GM21529 (cell line): ENCODE data around the gene ZNF217.
"Not testable (repeated sequence)": the region's sequence is repeated elsewhere in the genome, so short reads cannot be mapped to it uniquely, and the experiment has no call there.

Source experiments
- ATAC-seq: cut with Tn5 transposase; IDR thresholded peaks from one replicate; pipeline ENCODE4 v1.9.1; 2021; ENCODE audit not compliant: unreplicated experiment

ZNF217 gene

GRCh38 chr20:53534037-53534436, 59.6 kb downstream of the ZNF217 start:
- ATAC-seq = no peak

GRCh38 chr20:53533500-53533899, 60.1 kb downstream of the ZNF217 start:
- no peak for ATAC-seq

GRCh38 chr20:53532654-53533312, 60.9 kb downstream of the ZNF217 start:
- ATAC-seq = not testable (repeated sequence)

- ATAC-seq = no peak
These were observed 63.2 kb downstream of the ZNF217 start for GRCh38 chr20:53530440-53530839.

GRCh38 chr20:53529658-53530057, 64.0 kb downstream of the ZNF217 start:
- ATAC-seq = no peak

GRCh38 chr20:53527196-53527595, 66.4 kb downstream of the ZNF217 start:
- ATAC-seq = no peak

- ATAC-seq = no peak
These were observed 68.9 kb downstream of the ZNF217 start for GRCh38 chr20:53524589-53525312.

GRCh38 chr20:53523615-53524014, 70.0 kb downstream of the ZNF217 start:
- ATAC-seq = not testable (repeated sequence)

- ATAC-seq = no peak
These were observed 70.9 kb downstream of the ZNF217 start for GRCh38 chr20:53522696-53523095.

GRCh38 chr20:53522026-53522425, 71.6 kb downstream of the ZNF217 start:
- ATAC-seq = no peak

GRCh38 chr20:53521421-53521820, 72.2 kb downstream of the ZNF217 start:
- ATAC-seq = not testable (repeated sequence)

GRCh38 chr20:53517146-53517545, 76.5 kb downstream of the ZNF217 start:
- no peak for ATAC-seq
